NCI-H2227 (cell line): ENCODE measurements around the gene CXXC5.

Experiments
- DNase-seq: peaks from one replicate; lab custom pipeline; 2025; ENCODE audit not compliant: unreplicated experiment; lab: John Stamatoyannopoulos, UW

Gene CXXC5

GRCh38 chr5:139690803-139691629, 42.9 kb downstream of the CXXC5 start:
- no peak for DNase-seq

DNA sequence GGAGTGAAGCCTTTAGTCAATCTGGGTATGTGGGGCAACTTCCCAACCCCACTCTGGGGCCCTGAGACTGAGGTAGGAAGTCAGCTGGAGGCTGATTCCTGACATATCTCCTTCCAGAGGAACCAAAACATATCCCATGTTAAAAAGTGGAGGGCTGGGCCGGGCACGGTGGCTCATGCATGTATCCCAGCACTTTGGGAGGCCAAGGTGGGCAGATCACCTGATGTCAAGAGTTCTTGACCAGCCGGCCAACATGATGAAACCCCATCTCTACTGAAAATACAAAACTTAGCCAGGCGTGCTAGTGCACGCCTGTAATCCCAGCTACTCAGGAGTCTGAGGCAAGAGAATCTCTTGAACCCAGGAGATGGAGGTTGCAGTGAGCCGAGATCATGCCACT, 44.0 kb downstream of the CXXC5 start:
- DNase-seq: no peak

GRCh38 chr5:139692679-139693308, 44.6 kb downstream of the CXXC5 start:
- no peak for DNase-seq

GRCh38 chr5:139693676-139694364, 45.7 kb downstream of the CXXC5 start:
- DNase-seq: no peak

GRCh38 chr5:139694556-139695177, 46.5 kb downstream of the CXXC5 start:
- no peak for DNase-seq

- DNase-seq: no peak
These were observed 47.0 kb downstream of the CXXC5 start for GRCh38 chr5:139695178-139695573.

GRCh38 chr5:139696167-139696893, 48.2 kb downstream of the CXXC5 start:
- DNase-seq: no peak

DNA sequence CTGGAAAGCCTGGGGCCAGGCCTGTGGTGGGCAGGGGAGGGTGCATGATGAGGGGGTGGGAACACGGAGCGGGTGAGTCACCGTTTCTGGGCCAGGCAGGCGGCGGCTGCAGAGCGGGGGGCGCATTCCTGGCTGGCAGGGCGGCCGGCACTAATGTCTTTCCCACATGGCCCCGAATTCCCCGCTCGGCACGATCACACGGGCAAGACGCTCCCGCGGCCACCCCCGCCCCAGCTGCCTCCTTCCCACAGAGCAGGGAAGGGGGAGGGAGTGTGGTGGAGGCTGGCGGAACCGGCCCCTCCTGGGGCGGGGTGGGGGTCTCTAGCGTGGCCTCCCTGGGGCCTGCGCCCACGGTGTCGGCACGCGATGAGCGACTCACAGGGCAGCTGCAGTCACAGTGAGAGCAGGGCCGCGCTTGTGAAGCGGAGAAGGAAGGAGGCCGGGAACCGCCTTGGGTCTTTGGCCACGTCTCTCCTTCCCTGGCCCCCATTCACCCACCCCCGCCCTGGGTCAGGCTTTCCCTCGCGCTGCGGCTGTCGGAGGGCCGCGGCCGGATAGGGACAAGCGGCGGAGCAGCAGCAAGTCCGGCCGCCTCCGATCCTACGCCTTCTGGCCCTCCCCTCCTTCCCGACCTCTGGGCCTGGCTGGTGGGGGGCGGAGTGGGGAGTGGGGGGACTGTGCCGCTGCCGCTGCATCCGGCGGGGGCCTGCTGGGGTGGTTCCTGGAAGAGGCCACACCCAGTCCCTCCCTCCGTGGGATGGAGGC, 48.9 kb downstream of the CXXC5 start:
- DNase-seq: peak; percentile 55

- peak; percentile 73 for DNase-seq
These were observed 50.5 kb downstream of the CXXC5 start for GRCh38 chr5:139698490-139699146.

DNA sequence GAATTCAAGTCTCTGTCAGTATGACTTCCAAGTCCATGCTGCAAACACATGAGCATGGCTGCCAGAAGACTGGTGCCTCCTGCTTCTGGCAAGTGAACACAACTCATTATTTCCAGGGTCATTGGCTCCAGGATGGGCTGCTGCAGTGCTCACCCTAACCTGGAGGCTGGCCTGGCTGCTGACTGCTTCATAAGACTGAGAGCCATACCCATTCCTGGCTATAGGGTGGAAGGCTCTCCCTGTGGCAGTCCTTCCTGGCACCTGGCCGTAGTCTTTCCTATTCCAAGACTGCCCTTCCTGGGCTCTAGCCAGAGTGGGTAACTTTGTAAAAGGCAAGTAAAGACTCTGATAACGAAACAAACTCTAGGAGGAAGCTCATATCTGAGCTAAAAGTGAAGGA, 51.2 kb downstream of the CXXC5 start:
- no peak for DNase-seq

- DNase-seq: no peak
These were observed 52.5 kb downstream of the CXXC5 start for GRCh38 chr5:139700711-139701055.

GRCh38 chr5:139701056-139701741, 53.0 kb downstream of the CXXC5 start:
- no peak for DNase-seq

DNA sequence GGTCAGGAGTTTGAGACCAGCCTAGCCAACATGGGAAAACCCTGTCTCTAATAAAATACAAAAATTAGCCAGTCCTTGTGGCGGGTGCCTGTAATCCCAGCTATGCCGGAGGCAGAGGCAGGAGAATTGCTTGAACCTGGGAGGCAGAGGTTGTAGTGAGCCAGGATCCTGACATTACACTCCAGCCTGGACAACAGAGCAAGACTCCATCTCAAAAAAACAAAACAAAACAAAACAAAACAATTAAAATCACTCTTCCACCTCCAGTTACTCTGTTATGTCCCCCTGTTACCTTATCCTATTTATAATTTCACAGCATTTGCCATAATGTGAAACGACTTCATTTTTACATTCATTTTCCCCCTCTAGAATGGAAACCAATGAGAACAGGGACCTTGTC, 54.4 kb downstream of the CXXC5 start:
- DNase-seq: no peak

DNA sequence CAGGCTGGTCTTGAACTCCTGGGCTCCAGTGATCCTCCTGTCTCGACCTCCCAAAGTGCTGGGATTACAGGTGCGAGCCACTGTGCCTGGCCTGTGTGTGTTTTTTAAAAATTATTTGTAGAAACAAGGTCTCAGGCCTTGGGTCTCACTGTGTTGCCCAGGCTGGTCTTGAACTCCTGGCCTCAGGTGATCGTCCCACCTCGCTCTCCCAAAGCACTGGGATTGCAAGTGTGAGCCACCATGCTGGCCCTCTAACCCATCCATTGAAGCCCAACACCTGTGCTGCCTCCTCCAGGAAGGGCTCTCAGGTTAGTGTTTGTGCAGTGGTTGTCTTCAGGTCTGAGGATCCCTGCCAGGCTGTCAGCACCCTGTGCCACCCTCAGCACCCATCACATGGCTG, 56.6 kb downstream of the CXXC5 start:
- DNase-seq: no peak

- no peak for DNase-seq
These were observed 57.0 kb downstream of the CXXC5 start for GRCh38 chr5:139705191-139705590.

GRCh38 chr5:139705655-139706587, 57.8 kb downstream of the CXXC5 start:
- DNase-seq: no peak

DNA sequence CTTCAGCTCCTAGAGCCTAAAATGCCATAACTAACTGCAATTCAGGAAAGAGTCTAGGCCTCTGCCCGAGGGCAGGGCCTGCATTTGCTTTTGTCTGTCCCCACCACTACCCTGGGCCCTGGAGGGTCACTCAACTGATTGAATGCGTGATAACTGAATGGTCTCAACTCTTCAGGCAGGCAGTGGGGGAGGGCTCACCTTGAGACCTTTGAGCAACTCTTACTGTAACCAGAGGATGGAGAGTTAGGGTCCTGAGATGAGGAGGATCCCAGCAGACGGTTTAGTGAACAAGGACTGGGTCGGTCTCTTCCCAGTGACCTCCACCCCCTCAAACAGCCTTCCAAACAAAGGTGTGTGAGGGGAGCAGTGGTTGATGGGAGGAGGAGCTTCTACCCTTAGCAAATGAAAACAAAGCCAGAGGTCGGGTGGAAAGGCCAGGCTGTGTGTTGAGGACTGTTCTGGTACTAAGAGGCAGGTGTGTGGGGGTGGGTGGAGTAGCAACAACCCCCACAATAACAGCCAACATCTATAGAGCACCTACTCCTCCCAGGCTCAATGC, 59.4 kb downstream of the CXXC5 start:
- DNase-seq: no peak

- no peak for DNase-seq
These were observed 60.3 kb downstream of the CXXC5 start for GRCh38 chr5:139708434-139708861.
